Stomach (tissue), 4 donors: ENCODE measurements around the gene MEIOSIN.

Experiments used
- CTCF ChIP-seq, 7 experiments: fragments of 450-650 bp in 4 of 7; fragments of 200-600 bp in 3 of 7; sonication (generic) in 3 of 7; IDR thresholded peaks; one replicate each; pipeline ENCODE4 v1.5.1; 2016 to 2019; ENCODE audit warnings: antibody characterized with exemption in 7 of 7, control low read depth in 2 of 7, mild to moderate bottlenecking in 1 of 7
- EP300 ChIP-seq: sonication (generic); formaldehyde crosslinking; IDR thresholded peaks from one replicate; pipeline ENCODE4 v1.6.1; 2017; ENCODE audit warnings: antibody characterized with exemption
- POLR2A ChIP-seq, 4 donors: fragments of 450-650 bp; IDR thresholded peaks; one replicate each; pipeline ENCODE4 v1.6.1; 2016; ENCODE audit warnings: antibody characterized with exemption in 4 of 4, control low read depth in 2 of 4, mild to moderate bottlenecking in 1 of 4, moderate library complexity in 1 of 4
- POLR2AphosphoS5 ChIP-seq, 3 donors: sonication (generic); formaldehyde crosslinking; IDR thresholded peaks; one replicate each; pipeline ENCODE4 v1.6.1; 2016; ENCODE audit warnings: antibody characterized with exemption in 3 of 3

- TF ChIP-seq POLR2AphosphoS5 (IDR thresholded peaks at IDR 0.05) (no peak), POLR2A (IDR thresholded peaks at IDR 0.05) (no peak), CTCF (IDR thresholded peaks at IDR 0.05) (no peak), EP300 (no peak)
Observed at GRCh38 chr19:45747513-45747912, 14.3 kb downstream of the MEIOSIN start.
